SK-N-SH (cell line): ENCODE results near the gene MAGI3. TPM values are rescaled to one million over a fixed set of nuclear protein-coding genes. Genes with fewer than 3 reads are reported as not detected.

Source experiments
- CTCF ChIA-PET: fragments of 300-600, 350-600 bp; formaldehyde crosslinking; extraction: SDS; loops from one replicate; lab custom pipeline; 2021; lab: Yijun Ruan, JAX
- POLR2A ChIA-PET: fragments of 350-600 bp; sonication (Branson Sonifier 250); formaldehyde crosslinking; extraction: SDS; loops from one replicate; lab custom pipeline; 2020; ENCODE audit warnings: antibody characterized with exemption, inconsistent platforms; lab: Yijun Ruan, JAX
- DNase-seq: peaks from one replicate; pipeline ENCODE4 v3.0.0; 2012
- H2AFZ ChIP-seq: fragments of 200-600 bp; sonication (generic); 2 replicates; pipeline ENCODE4 v1.8.1; 2016; ENCODE audit warnings: antibody characterized with exemption, mild to moderate bottlenecking, low read depth
- H3F3A ChIP-seq: fragments of 200-600 bp; sonication (generic); replicated peaks from 2 replicates; pipeline ENCODE3; 2016; ENCODE audit warnings: antibody characterized with exemption, mild to moderate bottlenecking; ENCODE audit not compliant: insufficient read depth
- H3K27ac ChIP-seq, 2 experiments: fragments of 200-500 bp in 1 of 2; fragments of 200-600 bp in 1 of 2; sonication (Bioruptor generic) in 1 of 2; sonication (generic), shearing (Covaris generic) in 1 of 2; 2 replicates each; pipeline versions ENCODE4 v1.5.1 to v1.6.1; 2014 to 2016; ENCODE audit warnings: low read depth in 2 of 2, inconsistent platforms in 1 of 2, low read length in 1 of 2, mild to moderate bottlenecking in 1 of 2, mixed read lengths in 1 of 2
- H3K27me3 ChIP-seq: fragments of 200-600 bp; sonication (generic), shearing (Covaris generic); 2 replicates; pipeline ENCODE4 v1.6.1; 2016; ENCODE audit warnings: mixed run types; ENCODE audit not compliant: insufficient read depth
- H3K36me3 ChIP-seq, 2 experiments: fragments of 200-500 bp in 1 of 2; fragments of 200-600 bp in 1 of 2; sonication (Bioruptor generic) in 1 of 2; sonication (generic) in 1 of 2; replicated peaks in 1 of 2; 2 replicates each; pipeline versions ENCODE3 to v1.5.1; 2014 to 2016; ENCODE audit warnings: low read length in 1 of 2, mild to moderate bottlenecking in 1 of 2; ENCODE audit not compliant: insufficient read depth in 2 of 2, control insufficient read depth in 1 of 2
- H3K4me1 ChIP-seq, 2 experiments: fragments of 200-500 bp in 1 of 2; fragments of 200-600 bp in 1 of 2; sonication (Bioruptor generic) in 1 of 2; sonication (generic), shearing (Covaris generic) in 1 of 2; 2 replicates each; pipeline versions ENCODE4 v1.5.1 to v1.6.1; 2014 to 2016; ENCODE audit warnings: low read depth in 1 of 2, low read length in 1 of 2, mixed run types in 1 of 2; ENCODE audit not compliant: insufficient read depth in 2 of 2, control insufficient read depth in 1 of 2
- H3K4me2 ChIP-seq: fragments of 200-600 bp; sonication (generic), shearing (Covaris generic); 2 replicates; pipeline ENCODE4 v1.6.1; 2017; ENCODE audit warnings: mixed run types
- H3K4me3 ChIP-seq, 2 experiments: fragments of 200-500 bp in 1 of 2; fragments of 200-600 bp in 1 of 2; sonication (Bioruptor generic) in 1 of 2; sonication (generic), shearing (Covaris generic) in 1 of 2; 2 replicates each; pipeline versions ENCODE4 v1.5.1 to v1.8.1; 2014 to 2016; ENCODE audit warnings: low read depth in 2 of 2, inconsistent platforms in 1 of 2, low read length in 1 of 2, mild to moderate bottlenecking in 1 of 2, mixed read lengths in 1 of 2, moderate library complexity in 1 of 2
- H3K79me2 ChIP-seq: fragments of 200-600 bp; sonication (generic); 2 replicates; pipeline ENCODE4 v1.8.1; 2017; ENCODE audit warnings: mild to moderate bottlenecking; ENCODE audit not compliant: insufficient read depth
- H3K9ac ChIP-seq: fragments of 200-600 bp; sonication (generic); 2 replicates; pipeline ENCODE4 v1.6.1; 2017; ENCODE audit warnings: mixed run types
- H3K9me2 ChIP-seq: fragments of 200-600 bp; sonication (generic); 2 replicates; pipeline ENCODE4 v1.6.1; 2017; ENCODE audit warnings: mixed run types
- H3K9me3 ChIP-seq: fragments of 200-600 bp; sonication (generic); 2 replicates; pipeline ENCODE4 v1.6.1; 2017; ENCODE audit warnings: mixed run types, mild to moderate bottlenecking, moderate library complexity
- H4K20me1 ChIP-seq: fragments of 200-600 bp; sonication (generic); 2 replicates; pipeline ENCODE4 v1.6.1; 2017; ENCODE audit warnings: mild to moderate bottlenecking, mixed run types; ENCODE audit not compliant: insufficient read depth
- CHD2 ChIP-seq: fragments of 150-350 bp; IDR thresholded peaks from 2 replicates; pipeline ENCODE4 v1.6.1; 2018; ENCODE audit warnings: low read length; ENCODE audit not compliant: partially characterized antibody
- CTCF ChIP-seq: fragments of 200-600 bp; sonication (generic); IDR thresholded peaks from 2 replicates; pipeline ENCODE4 v1.6.1; 2017; ENCODE audit warnings: antibody characterized with exemption, mild to moderate bottlenecking, moderate library complexity
- EP300 ChIP-seq, 2 experiments: IDR thresholded peaks; 2 replicates each; pipeline versions ENCODE4 v1.4.0 to v1.6.1; 2012; ENCODE audit warnings: borderline replicate concordance in 1 of 2, low read depth in 1 of 2, low read length in 1 of 2
- FOSL2 ChIP-seq: IDR thresholded peaks from 2 replicates; pipeline ENCODE4 v1.4.0; 2012; ENCODE audit warnings: low read depth, mild to moderate bottlenecking, moderate library complexity, borderline replicate concordance
- FOXJ3 ChIP-seq: sonication (generic); formaldehyde crosslinking; IDR thresholded peaks from 2 replicates; pipeline ENCODE4 v1.5.1; 2020; ENCODE audit warnings: mild to moderate bottlenecking, missing genetic modification reagents
- FOXM1 ChIP-seq: IDR thresholded peaks from 2 replicates; pipeline ENCODE4 v1.4.0; 2012; ENCODE audit warnings: low read depth, mild to moderate bottlenecking
- IRF3 ChIP-seq: fragments of 150-350 bp; IDR thresholded peaks from 2 replicates; pipeline ENCODE4 v1.6.1; 2016; ENCODE audit warnings: mild to moderate bottlenecking, low read depth, low read length
- JUND ChIP-seq: IDR thresholded peaks from 2 replicates; pipeline ENCODE4 v1.4.0; 2012
- MAX ChIP-seq: IDR thresholded peaks from 2 replicates; pipeline ENCODE4 v1.4.0; 2012; ENCODE audit warnings: low read depth
- MEF2A ChIP-seq: IDR thresholded peaks from 2 replicates; pipeline ENCODE4 v1.4.0; 2012; ENCODE audit warnings: low read depth, borderline replicate concordance
- NFIC ChIP-seq: IDR thresholded peaks from 2 replicates; pipeline ENCODE4 v1.4.0; 2012; ENCODE audit warnings: borderline replicate concordance
- PBX3 ChIP-seq: IDR thresholded peaks from 2 replicates; pipeline ENCODE4; 2012
- RCOR1 ChIP-seq: fragments of 150-350 bp; IDR thresholded peaks from 2 replicates; pipeline ENCODE4 v1.6.1; 2017; ENCODE audit warnings: antibody characterized with exemption, low read length
- RXRA ChIP-seq: IDR thresholded peaks from 2 replicates; pipeline ENCODE4 v1.4.0; 2012; ENCODE audit warnings: low read depth, mild to moderate bottlenecking, borderline replicate concordance
- TCF12 ChIP-seq: IDR thresholded peaks from 2 replicates; pipeline ENCODE4 v1.4.0; 2012
- USF1 ChIP-seq: IDR thresholded peaks from 2 replicates; pipeline ENCODE4 v1.4.0; 2012; ENCODE audit warnings: low read depth, borderline replicate concordance
- USF2 ChIP-seq: fragments of 150-350 bp; IDR thresholded peaks from 2 replicates; pipeline ENCODE4 v1.6.1; 2017; ENCODE audit warnings: antibody characterized with exemption, low read length, low read depth, borderline replicate concordance
- ZBTB33 ChIP-seq: IDR thresholded peaks from 2 replicates; pipeline ENCODE4 v1.4.0; 2012; ENCODE audit warnings: low read depth, borderline replicate concordance
- WGBS: methylation state at CpG from one replicate; pipeline ENCODE4 v1.1.6; 2017; ENCODE audit warnings: low lambda C conversion rate; 5-methylcytosine and 5-hydroxymethylcytosine counted together
- polyA plus RNA-seq, 3 experiments: library from polyadenylated mRNA; depleted of rRNA; stranded (reverse); fragments of >200 nt; gene quantifications; 2 replicates each; pipeline ENCODE4 v1.2.3, GENCODE V29; 2012

Gene MAGI3
- polyA plus RNA-seq, 1 of the 3 experiments (the other 2 are of a cell fraction), result 2.9 TPM

GRCh38 chr1:113542221-113542701 is 151.9 kb downstream of the MAGI3 start:
- Histone ChIP-seq H3K79me2 (peaks cover 77% of the 10 kb centered on the region), H3K36me3 (no peaks in the 10 kb centered on the region), H3K27me3 (no peaks in the 10 kb centered on the region), H2AFZ (peak overlapping the region; percentile 69; the same call in 1 of the 2 replicates), H3K27ac (peak overlapping the region; percentile 79 to 90), H3K4me3 (no peak overlapping the region; a peak in 1 of 4 replicates), H3F3A (peaks cover 19% of the 10 kb centered on the region), H3K9me3 (no peaks in the 10 kb centered on the region), H3K9ac (peak overlapping the region; percentile 52; the same call in 1 of the 2 replicates), H4K20me1 (no peaks in the 10 kb centered on the region), H3K9me2 (no peaks in the 10 kb centered on the region), H3K4me2 (peak overlapping the region; percentile 61), H3K4me1 (peaks cover 24 to 30% of the 10 kb centered on the region in 2 experiments; a peak in 3 of 4 replicates)
- CTCF ChIA-PET, result interaction anchor here (0.6 to 1.9 kb wide), 2 partner anchors 10 to 249 kb away, joined by 3 to 6 read pairs; no protein-coding TSS in a partner anchor
- TF ChIP-seq ZBTB33 (no peak), MAX (peak; percentile 52), EP300 (IDR thresholded peaks at IDR 0.05; ENCODE audit: borderline replicate concordance in 1 of 2, low read depth in 1 of 2, low read length in 1 of 2) (peak in 1 of 2 experiments; percentile 45; a peak in 1 of 4 replicates), PBX3 (peak; percentile 45; the same call in 1 of the 2 replicates), FOSL2 (peak; percentile 89), USF1 (no peak), TCF12 (peak; percentile 66), JUND (peak; percentile 70), NFIC (peak; percentile 48; the same call in 1 of the 2 replicates)
- POLR2A ChIA-PET, result no interaction called here
- no peak for DNase-seq
- 17% methylated on average over 6 of the region's 6 CpGs for WGBS

- ChIA-PET CTCF (interaction anchor here (1.9 kb wide), 1 partner anchor 9 kb away, joined by 6 read pairs; no protein-coding TSS in a partner anchor), POLR2A (no interaction called here)
- peak overlapping the region in 1 of 2 experiments; percentile 90; a peak in 3 of 4 replicates for H3K27ac ChIP-seq
- H2AFZ ChIP-seq, result no peak overlapping the region
- no peak overlapping the region for H3K9ac ChIP-seq
- H3K4me1 ChIP-seq, result peaks cover 21 to 28% of the 10 kb centered on the region in 2 experiments; a peak in 3 of 4 replicates
- no peaks in the 10 kb centered on the region for H3K9me3 ChIP-seq
- H3K4me2 ChIP-seq, result no peak overlapping the region
- H3F3A ChIP-seq, result peaks cover 12% of the 10 kb centered on the region
- DNase-seq, result no peak
- H3K36me3 ChIP-seq, result no peaks in the 10 kb centered on the region
- WGBS, result 98% methylated on average over 1 of the region's 1 CpG
- no peaks in the 10 kb centered on the region for H4K20me1 ChIP-seq
- peaks cover 76% of the 10 kb centered on the region for H3K79me2 ChIP-seq
- no peaks in the 10 kb centered on the region for H3K9me2 ChIP-seq
- H3K4me3 ChIP-seq, result no peak overlapping the region
- H3K27me3 ChIP-seq, result no peaks in the 10 kb centered on the region
- TF ChIP-seq IRF3 (no peak), FOXM1 (no peak), EP300 (IDR thresholded peaks at IDR 0.05; ENCODE audit: borderline replicate concordance in 1 of 2, low read depth in 1 of 2, low read length in 1 of 2) (no peak), RXRA (no peak), FOXJ3 (CRISPR knock-in tag) (no peak), USF2 (no peak), MEF2A (no peak), MAX (no peak), RCOR1 (no peak), CHD2 (no peak), CTCF (no peak)
Observed at GRCh38 chr1:113543110-113543509, 152.8 kb downstream of the MAGI3 start.
